OCI-M1 (cell line): Measurements from ENCODE around the gene ZFYVE28.
A peak's percentile ranks its signal among the peaks of the same experiment; 100 is the strongest.

Experiments
- DNase-seq: peaks from one replicate; lab custom pipeline; 2025; lab: John Stamatoyannopoulos, UW

Gene ZFYVE28

GRCh38 chr4:2428496-2429213, 10.2 kb upstream of the ZFYVE28 start:
- no peak for DNase-seq

- DNase-seq = no peak
Observed at GRCh38 chr4:2427383-2428334, 9.2 kb upstream of the ZFYVE28 start.

GRCh38 chr4:2426711-2427275, 8.3 kb upstream of the ZFYVE28 start:
- DNase-seq = no peak

GRCh38 chr4:2426069-2426397, 7.6 kb upstream of the ZFYVE28 start:
- DNase-seq = no peak

GRCh38 chr4:2425386-2426068, 7.1 kb upstream of the ZFYVE28 start:
- DNase-seq = no peak

GRCh38 chr4:2424581-2424980, 6.1 kb upstream of the ZFYVE28 start:
- no peak for DNase-seq

GRCh38 chr4:2423695-2424094, 5.2 kb upstream of the ZFYVE28 start:
- no peak for DNase-seq

- DNase-seq = no peak
Observed at GRCh38 chr4:2423066-2423465, 4.6 kb upstream of the ZFYVE28 start.

- DNase-seq = no peak
Observed at GRCh38 chr4:2421928-2422327, 3.5 kb upstream of the ZFYVE28 start.

- peak; percentile 57 for DNase-seq
Observed at GRCh38 chr4:2419814-2420213, 1.4 kb upstream of the ZFYVE28 start.

GRCh38 chr4:2418650-2419571, 466 bp upstream of the ZFYVE28 start, which contains the start of gene CFAP99:
CFAP99 (plus strand) TSS chr4:2418955.
- DNase-seq = peak; percentile 95

- DNase-seq = no peak
Observed at GRCh38 chr4:2417226-2417764, 1.1 kb downstream of the ZFYVE28 start.

- no peak for DNase-seq
Observed at GRCh38 chr4:2416564-2417225, 1.8 kb downstream of the ZFYVE28 start.

GRCh38 chr4:2415881-2416563, 2.4 kb downstream of the ZFYVE28 start:
- DNase-seq = no peak

- no peak for DNase-seq
Observed at GRCh38 chr4:2415213-2415612, 3.2 kb downstream of the ZFYVE28 start.

GRCh38 chr4:2413821-2414610, 4.4 kb downstream of the ZFYVE28 start:
- DNase-seq = no peak

- DNase-seq = peak; percentile 95
Observed at GRCh38 chr4:2412885-2413716, 5.3 kb downstream of the ZFYVE28 start.

GRCh38 chr4:2412534-2412884, 5.9 kb downstream of the ZFYVE28 start:
- no peak for DNase-seq
